GM12878 (cell line): Measurements from ENCODE around the gene STK39. TPM values are rescaled to one million over a fixed set of nuclear protein-coding genes. Genes with fewer than 3 reads are reported as not detected.

Source experiments
- ATAC-seq: fragments of 200-7000 bp; cut with Tn5 transposase; 3 replicates; pipeline ENCODE4 v1.9.1; 2020; ENCODE audit warnings: mild to moderate bottlenecking, moderate library complexity
- BruUV-seq: library from RNA; stranded (reverse); fragments of 400-500 nt; replicated peaks from 2 replicates; lab custom pipeline; 2021; lab: Mats Ljungman, UMichigan
- CTCF ChIA-PET: fragments of 300-600 bp; sonication (Branson Sonifier 250); formaldehyde crosslinking; extraction: SDS; loops from one replicate; lab custom pipeline; 2021; ENCODE audit warnings: inconsistent platforms; lab: Yijun Ruan, JAX
- POLR2A ChIA-PET: fragments of 350-600 bp; formaldehyde crosslinking; extraction: SDS; loops from one replicate; lab custom pipeline; 2021; ENCODE audit warnings: inconsistent platforms; lab: Charles Lee
- RAD21 ChIA-PET: fragments of 300-600 bp; sonication (Branson Sonifier 250); formaldehyde crosslinking; loops from one replicate; lab custom pipeline; 2023; ENCODE audit warnings: antibody characterized with exemption; ENCODE audit not compliant: unreplicated experiment; lab: Charles Lee
- SMC1A ChIA-PET: fragments of 300-600 bp; sonication (Branson Sonifier 250); formaldehyde crosslinking; loops from one replicate; lab custom pipeline; 2023; ENCODE audit not compliant: unreplicated experiment, uncharacterized antibody; lab: Charles Lee
- DNase-seq: peaks from one replicate; pipeline ENCODE4 v3.0.0-alpha.2; 2011; ENCODE audit warnings: low read depth, low spot score
- FAIRE-seq: peaks from 3 replicates; lab custom pipeline; 2011; peaks lifted over from hg19 to GRCh38; lab: Jason Lieb, UNC
- H2AFZ ChIP-seq: 2 replicates; pipeline ENCODE4 v1.6.0; 2011; ENCODE audit warnings: low read depth, low read length, control low read depth; ENCODE audit not compliant: control insufficient read depth
- H3K27ac ChIP-seq: 2 replicates; pipeline ENCODE4 v1.5.1; 2011; ENCODE audit warnings: control low read depth; ENCODE audit not compliant: control insufficient read depth, insufficient read depth
- H3K27me3 ChIP-seq, 2 experiments: replicated peaks in 1 of 2; 2 replicates each; pipeline versions ENCODE4 v1.6.0 to v1.6.1; 2011; ENCODE audit warnings: low read length in 1 of 2; ENCODE audit not compliant: control insufficient read depth in 2 of 2, insufficient read depth in 2 of 2
- H3K36me3 ChIP-seq, 2 experiments: 2 replicates each; pipeline ENCODE4 v1.5.1; 2011; ENCODE audit warnings: low read length in 1 of 2; ENCODE audit not compliant: control insufficient read depth in 2 of 2, insufficient read depth in 2 of 2
- H3K4me1 ChIP-seq: 2 replicates; pipeline ENCODE4 v1.6.1; 2011; ENCODE audit warnings: mild to moderate bottlenecking, low read length, moderate library complexity, mixed read lengths; ENCODE audit not compliant: control insufficient read depth, insufficient read depth
- H3K4me2 ChIP-seq: 2 replicates; pipeline ENCODE4 v1.6.0; 2011; ENCODE audit warnings: control low read depth; ENCODE audit not compliant: control insufficient read depth, insufficient read depth
- H3K4me3 ChIP-seq: fragments of 200-600 bp; sonication (generic); 2 replicates; pipeline ENCODE4 v1.5.1; 2016
- H3K79me2 ChIP-seq: 2 replicates; pipeline ENCODE4 v1.6.0; 2011; ENCODE audit warnings: low read length; ENCODE audit not compliant: control insufficient read depth, insufficient read depth
- H3K9ac ChIP-seq: 2 replicates; pipeline ENCODE4 v1.8.0; 2011; ENCODE audit warnings: low read length, control low read depth, mixed read lengths; ENCODE audit not compliant: control insufficient read depth, insufficient read depth
- H3K9me3 ChIP-seq: replicated peaks from 3 replicates; pipeline ENCODE4 v1.5.1; 2011; ENCODE audit warnings: mild to moderate bottlenecking, low read length; ENCODE audit not compliant: control insufficient read depth, insufficient read depth
- H4K20me1 ChIP-seq: 2 replicates; pipeline ENCODE4 v1.6.0; 2011; ENCODE audit not compliant: control insufficient read depth, insufficient read depth
- CHD2 ChIP-seq: IDR thresholded peaks from 2 replicates; pipeline ENCODE4 v1.6.1; 2011; ENCODE audit warnings: low read depth, low read length, improper control_type of control experiment, borderline replicate concordance
- FOS ChIP-seq: IDR thresholded peaks from 3 replicates; pipeline ENCODE4 v1.6.1; 2011; ENCODE audit warnings: borderline replicate concordance; ENCODE audit not compliant: insufficient read length; ENCODE audit errors: extremely low read depth
- GABPA ChIP-seq: IDR thresholded peaks from 2 replicates; pipeline ENCODE4 v1.6.1; 2014; ENCODE audit warnings: antibody characterized with exemption, low read depth, mild to moderate bottlenecking, inconsistent platforms
- NFYA ChIP-seq: IDR thresholded peaks from 2 replicates; pipeline ENCODE4 v1.6.1; 2011; ENCODE audit warnings: low read depth, mild to moderate bottlenecking, low read length, improper control_type of control experiment, borderline replicate concordance
- POLR2A ChIP-seq: IDR thresholded peaks from 2 replicates; pipeline ENCODE4 v1.6.1; 2011; ENCODE audit warnings: low read depth, mild to moderate bottlenecking, low read length
- POLR2AphosphoS2 ChIP-seq: IDR thresholded peaks from 2 replicates; pipeline ENCODE4 v1.6.1; 2011; ENCODE audit warnings: low read depth, mild to moderate bottlenecking, low read length, improper control_type of control experiment, moderate library complexity
- RCOR1 ChIP-seq: conservative IDR thresholded peaks from 2 replicates; pipeline ENCODE4 v1.6.1; 2012; ENCODE audit warnings: low read depth, low read length, improper control_type of control experiment
- TARDBP ChIP-seq: IDR thresholded peaks from 2 replicates; pipeline ENCODE4 v1.6.1; 2016; ENCODE audit warnings: borderline replicate concordance
- YY1 ChIP-seq: IDR thresholded peaks from 2 replicates; pipeline ENCODE4 v1.6.1; 2011; ENCODE audit warnings: low read depth, mild to moderate bottlenecking, low read length
- ZNF207 ChIP-seq: fragments of 450-650 bp; IDR thresholded peaks from 2 replicates; pipeline ENCODE4 v1.6.1; 2014; ENCODE audit warnings: antibody characterized with exemption, mild to moderate bottlenecking, borderline replicate concordance
- WGBS: methylation state at CpG from one replicate; pipeline ENCODE4 v1.1.6; 2016; ENCODE audit warnings: low lambda C conversion rate; ENCODE audit not compliant: insufficient replicate concordance, insufficient coverage; ENCODE audit errors: missing lambda C conversion rate; 5-methylcytosine and 5-hydroxymethylcytosine counted together
- in situ Hi-C: fragments of 300-500 bp; cut with MboI; formaldehyde crosslinking; loops from 9 replicates; pipeline ENCODE4 v1.14.3; 2018; ENCODE audit warnings: mixed read lengths
- intact Hi-C: fragments of 100-400 bp; cut with micrococcal nuclease; formaldehyde crosslinking; loops from one replicate; pipeline ENCODE4 v1.14.2; 2022; ENCODE audit not compliant: unreplicated experiment
- polyA plus RNA-seq, 11 experiments: library from polyadenylated mRNA; depleted of rRNA in 4 of 11; unstranded in 6 of 11; stranded (reverse) in 5 of 11; fragments of >200 nt; fragmentation: Nextera tagmentation in 4 of 11; fragmentation: Illumina TruSeq in 1 of 11; extraction: Ambion mirVana in 4 of 11; extraction: Trizol in 1 of 11; gene quantifications; 1 replicate in 1 of 11; 2 replicates in 10 of 11; pipeline versions ENCODE4 v1.2.1 to v1.2.3, GENCODE V29; 2011 to 2016; ENCODE audit warnings: inconsistent platforms in 2 of 11, missing spikeins in 2 of 11, low read depth in 1 of 11
- total RNA-seq, 4 experiments: library from RNA; depleted of rRNA in 3 of 4; stranded (reverse); fragments of >200 nt in 3 of 4; fragmentation: Illumina TruSeq in 1 of 4; extraction: Trizol in 1 of 4; gene quantifications; 2 replicates each; pipeline versions ENCODE4 v1.2.1 to v1.2.3, GENCODE V29; 2013 to 2021
- TF ChIP-seq, protein P1 (sequence below): fragments of 450-650 bp; IDR thresholded peaks from 2 replicates; pipeline ENCODE4 v1.6.1; 2016; ENCODE audit warnings: mild to moderate bottlenecking, moderate library complexity, borderline replicate concordance
- TF ChIP-seq, protein P2 (sequence below): IDR thresholded peaks from 2 replicates; pipeline ENCODE4 v1.6.1; 2012; ENCODE audit warnings: low read depth, low read length, improper control_type of control experiment

STK39 gene
- total and polyA plus RNA-seq, 10 of the 15 experiments (the other 5 are each of a cell fraction or from before 2014, with no cell fraction given): 0.03 to 0.21 (median 0.07) TPM; not detected in 5

DNA sequence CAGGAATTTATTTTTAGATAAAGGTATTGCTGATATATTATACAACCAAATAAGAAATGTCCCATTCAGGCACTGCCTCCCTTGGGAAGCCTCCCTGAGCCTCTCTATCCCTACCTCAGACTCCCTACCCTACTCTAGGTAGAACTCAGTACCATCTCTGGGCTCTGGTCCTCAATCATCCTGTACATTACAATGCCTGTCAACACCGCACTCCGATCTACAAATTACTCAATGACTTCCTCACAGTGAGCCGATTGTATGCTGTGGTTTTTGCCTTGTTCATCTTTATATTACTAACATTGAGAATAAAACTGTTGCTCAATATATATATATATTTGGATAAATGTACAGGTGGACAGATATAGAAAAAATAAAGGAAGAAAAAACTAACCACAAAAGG lies 207.5 kb downstream of the STK39 start:
- RAD21 ChIA-PET: no interaction called here
- Histone ChIP-seq H2AFZ (no peak overlapping the region), H3K4me3 (no peak overlapping the region), H3K4me1 (no peaks in the 10 kb centered on the region), H3K27ac (no peak overlapping the region), H3K9ac (no peak overlapping the region), H3K36me3 (no peaks in the 10 kb centered on the region), H3K4me2 (no peak overlapping the region), H3K9me3 (no peaks in the 10 kb centered on the region), H3K79me2 (no peaks in the 10 kb centered on the region), H4K20me1 (no peaks in the 10 kb centered on the region), H3K27me3 (no peaks in the 10 kb centered on the region)
- CTCF ChIA-PET: no interaction called here
- TF ChIP-seq RCOR1 (no peak), YY1 (no peak), ZNF207 (no peak), POLR2A (no peak), GABPA (no peak), NFYA (no peak), POLR2AphosphoS2 (no peak), TARDBP (no peak), CHD2 (no peak), FOS (no peak)
- TF ChIP-seq, protein P1, sequence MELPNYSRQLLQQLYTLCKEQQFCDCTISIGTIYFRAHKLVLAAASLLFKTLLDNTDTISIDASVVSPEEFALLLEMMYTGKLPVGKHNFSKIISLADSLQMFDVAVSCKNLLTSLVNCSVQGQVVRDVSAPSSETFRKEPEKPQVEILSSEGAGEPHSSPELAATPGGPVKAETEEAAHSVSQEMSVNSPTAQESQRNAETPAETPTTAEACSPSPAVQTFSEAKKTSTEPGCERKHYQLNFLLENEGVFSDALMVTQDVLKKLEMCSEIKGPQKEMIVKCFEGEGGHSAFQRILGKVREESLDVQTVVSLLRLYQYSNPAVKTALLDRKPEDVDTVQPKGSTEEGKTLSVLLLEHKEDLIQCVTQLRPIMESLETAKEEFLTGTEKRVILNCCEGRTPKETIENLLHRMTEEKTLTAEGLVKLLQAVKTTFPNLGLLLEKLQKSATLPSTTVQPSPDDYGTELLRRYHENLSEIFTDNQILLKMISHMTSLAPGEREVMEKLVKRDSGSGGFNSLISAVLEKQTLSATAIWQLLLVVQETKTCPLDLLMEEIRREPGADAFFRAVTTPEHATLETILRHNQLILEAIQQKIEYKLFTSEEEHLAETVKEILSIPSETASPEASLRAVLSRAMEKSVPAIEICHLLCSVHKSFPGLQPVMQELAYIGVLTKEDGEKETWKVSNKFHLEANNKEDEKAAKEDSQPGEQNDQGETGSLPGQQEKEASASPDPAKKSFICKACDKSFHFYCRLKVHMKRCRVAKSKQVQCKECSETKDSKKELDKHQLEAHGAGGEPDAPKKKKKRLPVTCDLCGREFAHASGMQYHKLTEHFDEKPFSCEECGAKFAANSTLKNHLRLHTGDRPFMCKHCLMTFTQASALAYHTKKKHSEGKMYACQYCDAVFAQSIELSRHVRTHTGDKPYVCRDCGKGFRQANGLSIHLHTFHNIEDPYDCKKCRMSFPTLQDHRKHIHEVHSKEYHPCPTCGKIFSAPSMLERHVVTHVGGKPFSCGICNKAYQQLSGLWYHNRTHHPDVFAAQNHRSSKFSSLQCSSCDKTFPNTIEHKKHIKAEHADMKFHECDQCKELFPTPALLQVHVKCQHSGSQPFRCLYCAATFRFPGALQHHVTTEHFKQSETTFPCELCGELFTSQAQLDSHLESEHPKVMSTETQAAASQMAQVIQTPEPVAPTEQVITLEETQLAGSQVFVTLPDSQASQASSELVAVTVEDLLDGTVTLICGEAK: no peak
- TF ChIP-seq, protein P2, sequence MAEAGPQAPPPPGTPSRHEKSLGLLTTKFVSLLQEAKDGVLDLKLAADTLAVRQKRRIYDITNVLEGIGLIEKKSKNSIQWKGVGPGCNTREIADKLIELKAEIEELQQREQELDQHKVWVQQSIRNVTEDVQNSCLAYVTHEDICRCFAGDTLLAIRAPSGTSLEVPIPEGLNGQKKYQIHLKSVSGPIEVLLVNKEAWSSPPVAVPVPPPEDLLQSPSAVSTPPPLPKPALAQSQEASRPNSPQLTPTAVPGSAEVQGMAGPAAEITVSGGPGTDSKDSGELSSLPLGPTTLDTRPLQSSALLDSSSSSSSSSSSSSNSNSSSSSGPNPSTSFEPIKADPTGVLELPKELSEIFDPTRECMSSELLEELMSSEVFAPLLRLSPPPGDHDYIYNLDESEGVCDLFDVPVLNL: no peak
- in situ Hi-C loops (no loop called here), intact Hi-C loops (no loop called here)
- WGBS: 15% methylated on average over 3 of the region's 3 CpGs
- SMC1A ChIA-PET: no interaction called here
- POLR2A ChIA-PET: no interaction called here
- FAIRE-seq: no peak
- no TSS peak for BruUV-seq
- DNase-seq: no peak
- ATAC-seq: peak; percentile 59
